GM06990 (cell line): ENCODE measurements around the gene LGR4.

Experiments used
- DNase-seq: peaks from one replicate; pipeline ENCODE4 v3.0.0-alpha.2; 2011; ENCODE audit not compliant: insufficient read length; ENCODE audit errors: extremely low read depth
- H3K27me3 ChIP-seq: replicated peaks from 2 replicates; pipeline ENCODE4 v1.6.0; 2011; ENCODE audit warnings: low read length; ENCODE audit not compliant: control insufficient read depth, insufficient read depth
- H3K36me3 ChIP-seq: 2 replicates; pipeline ENCODE4 v1.5.1; 2011; ENCODE audit warnings: low read length; ENCODE audit not compliant: control insufficient read depth, insufficient read depth
- H3K4me3 ChIP-seq: replicated peaks from 2 replicates; pipeline ENCODE4 v1.5.1; 2011; ENCODE audit warnings: low read depth, mild to moderate bottlenecking, control low read depth, low read length
- CTCF ChIP-seq: IDR thresholded peaks from 2 replicates; pipeline ENCODE4 v1.5.1; 2011; ENCODE audit warnings: low read length, control low read depth, mild to moderate bottlenecking, inconsistent platforms; ENCODE audit not compliant: insufficient read depth, poor library complexity, severe bottlenecking

Gene LGR4

DNA sequence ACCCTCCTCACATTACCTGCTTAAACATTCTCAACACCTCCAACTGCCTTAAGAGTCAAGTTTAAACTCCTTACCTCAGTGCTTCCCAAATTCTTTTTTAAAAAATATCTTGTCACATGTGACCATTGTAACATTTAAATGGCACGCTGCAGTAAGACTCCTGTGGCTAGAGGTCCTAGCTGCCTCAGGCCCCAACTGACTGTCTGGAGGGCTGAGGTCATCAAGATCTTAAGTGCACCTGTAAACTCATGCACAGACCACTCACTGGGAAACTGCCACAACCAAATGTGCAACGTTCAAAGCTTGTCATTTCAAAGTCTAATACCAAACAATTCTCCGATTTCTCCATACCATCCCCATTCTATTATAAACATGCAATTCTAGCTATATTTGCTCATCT, 93.1 kb downstream of the LGR4 start:
- H3K36me3 ChIP-seq = no peaks in the 10 kb centered on the region
- H3K27me3 ChIP-seq = no peaks in the 10 kb centered on the region
- H3K4me3 ChIP-seq = no peak overlapping the region
- TF ChIP-seq CTCF = no peak
- DNase-seq = no peak

DNA sequence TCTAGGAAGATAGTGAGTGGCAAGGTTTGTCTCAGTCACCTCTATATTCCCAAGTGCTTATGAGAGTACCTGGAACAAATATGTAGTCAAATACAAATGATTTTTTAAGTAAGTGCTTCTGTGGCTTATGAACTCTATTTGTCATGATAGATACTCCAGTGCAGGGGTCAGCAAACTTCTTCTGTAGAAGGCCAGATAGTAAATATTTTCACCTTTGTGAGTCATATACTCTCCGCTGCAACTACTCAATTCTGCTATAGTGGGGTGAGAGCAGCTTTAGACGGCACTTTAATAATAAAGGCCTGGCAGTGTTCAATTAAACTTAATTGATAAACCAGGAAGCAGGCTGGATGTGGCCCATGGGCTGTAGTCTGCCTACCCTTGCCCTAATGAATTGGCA, 97.2 kb downstream of the LGR4 start:
- TF ChIP-seq CTCF = no peak
- Histone ChIP-seq H3K27me3 (no peaks in the 10 kb centered on the region), H3K36me3 (no peaks in the 10 kb centered on the region), H3K4me3 (no peak overlapping the region)
- no peak for DNase-seq

DNA sequence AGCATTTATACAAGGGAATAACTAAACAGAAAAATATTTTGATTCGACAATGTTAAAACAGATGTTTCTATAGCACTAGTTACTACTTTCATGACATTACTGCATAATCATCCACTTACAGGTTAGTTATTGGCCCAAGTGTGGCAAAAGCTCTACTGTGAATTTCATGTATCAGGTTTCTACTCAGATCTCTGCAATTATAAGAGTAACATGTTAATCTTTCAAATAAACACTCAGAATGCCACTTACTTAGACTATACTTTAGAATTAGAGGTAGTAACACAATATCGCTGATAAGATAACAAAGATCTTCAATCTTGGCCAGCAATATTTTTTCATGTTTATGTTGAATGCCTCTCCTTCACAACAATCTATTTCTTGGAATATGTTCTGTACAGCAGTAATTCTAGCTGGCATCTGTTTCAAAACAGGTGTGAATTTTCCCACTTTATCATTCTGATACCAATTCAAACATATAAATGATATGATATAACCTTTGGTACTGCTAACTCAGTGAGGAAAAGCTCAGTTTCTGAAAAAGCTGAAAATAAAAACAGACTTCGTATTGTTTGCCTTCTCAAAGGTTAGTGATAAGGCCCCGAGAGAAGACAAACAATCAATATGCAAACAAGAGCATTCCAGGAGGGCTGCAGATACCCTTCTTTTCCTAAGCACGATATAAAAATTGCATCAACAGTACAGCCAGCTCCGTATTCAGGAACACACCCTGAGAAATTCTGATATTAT, 98.6 kb downstream of the LGR4 start:
- DNase-seq = no peak
- Histone ChIP-seq H3K4me3 (no peak overlapping the region), H3K36me3 (no peaks in the 10 kb centered on the region), H3K27me3 (no peaks in the 10 kb centered on the region)
- TF ChIP-seq CTCF = no peak

DNA sequence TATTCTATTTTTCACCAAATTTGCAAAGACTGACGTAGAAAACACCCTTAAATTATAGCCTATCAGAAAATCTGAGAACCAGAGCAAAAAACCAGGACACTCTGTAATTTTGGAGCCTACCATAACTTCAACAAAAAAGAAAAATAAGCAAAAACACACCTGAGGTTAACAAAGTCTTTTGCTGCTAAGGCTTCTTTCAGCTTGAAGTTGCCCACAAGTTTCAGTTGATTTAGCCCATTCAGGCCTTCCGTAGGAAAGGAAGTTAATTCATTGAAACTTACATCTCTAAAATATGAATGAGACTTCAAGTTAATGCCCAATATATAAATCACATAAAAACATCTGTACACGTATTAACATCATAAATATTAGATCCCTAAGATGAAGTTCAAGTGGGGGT, 99.2 kb downstream of the LGR4 start:
- no peak overlapping the region for H3K4me3 ChIP-seq
- H3K36me3 ChIP-seq = no peaks in the 10 kb centered on the region
- DNase-seq = no peak
- TF ChIP-seq CTCF = no peak
- no peaks in the 10 kb centered on the region for H3K27me3 ChIP-seq

DNA sequence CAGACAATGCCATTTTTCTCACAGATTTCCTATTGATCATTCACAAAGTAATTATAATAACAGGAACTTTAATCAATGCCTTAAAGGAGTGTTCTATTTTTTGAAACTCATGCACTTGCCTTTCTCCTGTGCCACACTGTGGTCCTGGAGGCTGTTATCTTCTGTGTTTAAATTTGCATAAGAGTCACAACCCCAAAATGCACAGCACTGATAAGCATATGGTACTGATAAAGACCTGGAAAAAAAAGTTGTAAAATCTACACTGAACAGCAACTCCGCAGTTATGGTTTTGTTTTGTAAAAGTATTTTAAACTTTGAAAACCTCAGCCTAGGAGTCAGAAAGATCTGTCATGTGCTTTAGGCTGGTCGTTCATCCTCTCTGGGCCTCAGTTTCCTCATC, 100.4 kb downstream of the LGR4 start:
- Histone ChIP-seq H3K27me3 (no peaks in the 10 kb centered on the region), H3K36me3 (no peaks in the 10 kb centered on the region), H3K4me3 (no peak overlapping the region)
- no peak for TF ChIP-seq CTCF
- DNase-seq = no peak

GRCh38 chr11:27371489-27371888, 101.1 kb downstream of the LGR4 start:
- no peak for DNase-seq
- H3K36me3 ChIP-seq = no peaks in the 10 kb centered on the region
- no peaks in the 10 kb centered on the region for H3K27me3 ChIP-seq

More at GRCh38 chr11:27371489-27371888, 101.1 kb downstream of the LGR4 start:
- no peak overlapping the region for H3K4me3 ChIP-seq
- TF ChIP-seq CTCF = no peak
